ENCODE results near the gene UBE2R2.

- TF ChIP-seq CTCF (IDR thresholded peaks at IDR 0.05; ENCODE audit: control extremely low read depth in 1 of 3, insufficient read depth in 1 of 3, low read depth in 1 of 3, low read length in 3 of 3) (no peak), JUN (IDR thresholded peaks at IDR 0.05; ENCODE audit: low read depth, low read length) (no peak), MAFK (IDR thresholded peaks at IDR 0.05; ENCODE audit: low read depth, low read length) (no peak), USF2 (IDR thresholded peaks at IDR 0.05; ENCODE audit: low read length) (no peak), ATF2 (IDR thresholded peaks at IDR 0.05; ENCODE audit: low read length) (no peak), POLR2A (IDR thresholded peaks at IDR 0.05; ENCODE audit: control extremely low read depth in 1 of 2, low read depth in 2 of 2, low read length in 2 of 2) (no peak), POLR2AphosphoS5 (IDR thresholded peaks at IDR 0.05; ENCODE audit: low read depth, low read length) (no peak), EP300 (IDR thresholded peaks at IDR 0.05; ENCODE audit: borderline replicate concordance in 1 of 2, low read depth in 2 of 2, low read length in 2 of 2) (no peak), TCF12 (IDR thresholded peaks at IDR 0.05; ENCODE audit: low read depth, low read length) (no peak), CHD2 (IDR thresholded peaks at IDR 0.05; ENCODE audit: low read length) (no peak)
Observed at GRCh38 chr9:33884856-33885701, 68.1 kb downstream of the UBE2R2 start.
